Esophagus muscularis mucosa (tissue), 3 donors: Measurements from ENCODE around the gene UBR2.

Experiments used
- POLR2A ChIP-seq: fragments of 450-650 bp; IDR thresholded peaks from one replicate; pipeline ENCODE4 v1.6.1; 2017; ENCODE audit warnings: antibody characterized with exemption, moderate library complexity, mild to moderate bottlenecking, low read depth
- TF ChIP-seq, protein P1 (sequence below), 3 experiments: fragments of 200-600 bp in 2 of 3; fragments of 450-650 bp in 1 of 3; sonication (generic) in 2 of 3; IDR thresholded peaks; one replicate each; pipeline ENCODE4 v1.5.1; 2017 to 2019; ENCODE audit warnings: antibody characterized with exemption in 3 of 3, mild to moderate bottlenecking in 2 of 3, moderate library complexity in 1 of 3

DNA sequence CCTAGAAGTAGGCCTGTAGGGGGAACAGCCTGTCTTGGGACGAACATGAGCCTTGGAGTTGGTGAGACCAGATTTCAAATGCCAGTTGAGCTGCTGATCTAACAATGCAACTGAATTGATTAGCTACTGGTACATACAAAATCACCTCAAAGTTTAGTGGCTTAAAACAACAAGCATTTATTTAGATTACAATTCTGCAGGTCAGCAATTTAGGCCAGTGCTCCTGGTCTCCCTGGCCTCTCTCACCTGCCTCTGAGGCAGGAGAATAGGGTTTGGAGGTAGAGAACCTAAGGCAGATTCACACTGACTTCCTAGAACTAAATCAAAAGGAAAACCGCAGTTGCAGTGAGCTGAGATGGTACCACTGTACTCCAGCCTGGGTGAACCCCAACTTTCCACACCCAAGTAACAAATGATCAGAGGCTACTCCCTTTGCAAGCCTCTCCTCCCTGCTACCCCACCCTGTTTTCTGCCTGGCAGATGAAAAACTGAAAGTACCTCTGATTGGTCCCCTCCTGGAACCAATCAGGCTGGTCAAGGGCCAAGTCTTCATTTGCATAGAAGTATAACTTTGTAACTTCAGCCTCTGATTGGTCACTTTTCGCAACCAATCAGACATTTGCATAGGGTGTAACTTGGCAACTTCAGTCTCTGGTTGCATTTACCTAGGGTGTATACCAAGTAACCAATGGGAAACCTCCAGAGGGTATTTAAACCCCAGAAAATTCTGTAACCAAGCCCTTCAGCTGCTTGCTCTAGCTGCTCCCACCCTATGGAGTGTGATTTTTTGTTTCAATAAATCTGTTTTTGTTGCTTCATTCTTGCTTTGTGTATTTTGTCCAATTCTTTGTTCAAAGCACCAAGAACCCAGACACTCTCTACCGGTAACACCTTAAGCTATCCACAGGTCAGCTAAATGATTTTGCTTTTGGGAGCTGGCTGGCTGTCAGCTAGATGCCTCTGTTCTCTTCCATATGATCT lies 8.1 kb upstream of the UBR2 start:
- TF ChIP-seq, protein P1, sequence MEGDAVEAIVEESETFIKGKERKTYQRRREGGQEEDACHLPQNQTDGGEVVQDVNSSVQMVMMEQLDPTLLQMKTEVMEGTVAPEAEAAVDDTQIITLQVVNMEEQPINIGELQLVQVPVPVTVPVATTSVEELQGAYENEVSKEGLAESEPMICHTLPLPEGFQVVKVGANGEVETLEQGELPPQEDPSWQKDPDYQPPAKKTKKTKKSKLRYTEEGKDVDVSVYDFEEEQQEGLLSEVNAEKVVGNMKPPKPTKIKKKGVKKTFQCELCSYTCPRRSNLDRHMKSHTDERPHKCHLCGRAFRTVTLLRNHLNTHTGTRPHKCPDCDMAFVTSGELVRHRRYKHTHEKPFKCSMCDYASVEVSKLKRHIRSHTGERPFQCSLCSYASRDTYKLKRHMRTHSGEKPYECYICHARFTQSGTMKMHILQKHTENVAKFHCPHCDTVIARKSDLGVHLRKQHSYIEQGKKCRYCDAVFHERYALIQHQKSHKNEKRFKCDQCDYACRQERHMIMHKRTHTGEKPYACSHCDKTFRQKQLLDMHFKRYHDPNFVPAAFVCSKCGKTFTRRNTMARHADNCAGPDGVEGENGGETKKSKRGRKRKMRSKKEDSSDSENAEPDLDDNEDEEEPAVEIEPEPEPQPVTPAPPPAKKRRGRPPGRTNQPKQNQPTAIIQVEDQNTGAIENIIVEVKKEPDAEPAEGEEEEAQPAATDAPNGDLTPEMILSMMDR (IDR thresholded peaks at IDR 0.05) = no peak
- no peak for TF ChIP-seq POLR2A
